OCI-M1 (cell line): ENCODE measurements around the gene JUND.
"Not testable (repeated sequence)": the region's sequence is repeated elsewhere in the genome, so short reads cannot be mapped to it uniquely, and the experiment has no call there.

Source experiments
- DNase-seq: peaks from one replicate; lab custom pipeline; 2025; lab: John Stamatoyannopoulos, UW

JUND gene

DNA sequence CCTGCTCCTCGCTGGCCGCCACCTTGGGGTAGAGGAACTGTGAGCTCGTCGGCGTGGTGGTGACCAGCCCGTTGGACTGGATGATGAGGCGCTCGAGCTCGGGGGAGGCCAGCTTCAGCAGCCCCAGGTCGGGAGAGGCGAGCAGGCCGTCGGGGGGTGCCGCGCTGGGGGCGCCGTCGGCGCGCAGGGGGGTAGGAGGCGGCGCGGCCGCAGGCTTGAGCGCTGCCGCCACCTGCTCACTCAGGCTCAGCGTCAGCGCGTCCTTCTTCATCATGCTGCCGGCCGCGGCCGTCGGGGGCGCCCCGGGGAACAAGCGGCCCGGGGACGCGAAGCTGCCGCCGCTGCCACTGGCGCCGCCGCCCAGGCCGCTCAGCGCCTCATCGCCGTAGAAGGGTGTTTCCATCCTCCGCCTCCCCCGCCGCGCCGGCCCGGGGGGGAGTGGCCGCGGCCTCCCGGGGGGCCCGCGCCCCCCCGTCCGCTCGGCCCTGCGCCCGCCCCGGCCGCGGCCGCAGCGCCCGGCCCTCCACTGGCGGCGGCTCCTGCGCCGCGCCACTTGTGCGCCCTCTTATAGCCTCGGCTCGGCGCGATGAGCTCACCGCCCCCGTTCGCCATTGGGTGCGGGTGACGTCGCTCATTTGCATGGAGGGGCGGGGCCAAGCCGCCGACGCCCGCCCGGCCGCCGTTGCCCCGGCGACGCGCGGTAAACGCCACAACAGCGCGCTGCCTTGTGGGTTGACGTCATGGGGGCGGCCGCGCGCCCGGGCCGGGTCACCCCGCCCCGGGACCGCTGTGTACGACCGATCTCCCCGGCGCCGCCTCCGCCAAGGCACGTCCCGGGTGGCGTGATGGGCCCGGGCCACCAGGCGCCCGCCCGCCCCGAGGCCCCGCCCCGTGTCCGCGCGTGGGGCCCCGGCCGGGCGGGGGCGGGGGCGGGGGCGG is at the start of gene JUND:
JUND (minus strand) TSS at position 541 of the 939 bp plus-strand sequence; CDS start at position 403, 138 bp downstream.
- peak; percentile 98 for DNase-seq

DNA sequence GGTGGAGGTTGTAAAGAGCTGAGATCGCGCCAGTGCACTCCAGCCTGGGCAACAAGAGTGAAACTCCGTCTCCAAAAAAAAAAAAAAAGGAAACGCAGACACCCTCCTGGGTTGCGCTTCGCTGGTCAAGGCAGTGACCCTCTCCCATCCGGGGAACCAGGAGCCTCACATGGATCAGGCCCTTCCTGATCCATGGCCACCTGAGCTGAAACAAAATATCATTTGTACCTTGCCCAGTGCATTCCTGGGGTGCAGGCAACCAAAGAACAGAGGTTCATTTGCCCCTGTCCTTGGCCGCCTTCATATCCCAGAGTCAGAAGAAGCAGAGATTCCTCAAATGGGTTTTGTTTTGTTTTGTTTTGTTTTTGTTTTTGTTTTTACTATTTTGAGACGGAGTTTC is 49.4 kb upstream of the JUND start:
- no peak for DNase-seq

DNA sequence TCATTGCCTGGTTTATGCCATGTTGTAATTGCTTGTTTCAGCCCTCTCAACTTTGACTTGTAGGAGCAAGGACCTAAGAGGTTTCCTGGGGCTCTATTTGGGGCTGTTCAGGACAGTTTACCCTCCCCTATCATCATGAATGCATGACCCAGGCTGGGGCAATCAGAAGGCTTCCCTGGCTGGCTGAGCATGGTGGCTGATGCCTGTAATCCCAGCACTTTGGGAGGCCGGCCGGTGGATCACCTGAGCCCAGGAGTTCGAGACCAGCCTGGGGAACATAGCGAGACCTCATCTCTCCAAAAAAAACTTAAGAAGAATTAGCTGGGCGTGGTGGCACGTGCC is 47.6 kb upstream of the JUND start:
- no peak for DNase-seq

DNA sequence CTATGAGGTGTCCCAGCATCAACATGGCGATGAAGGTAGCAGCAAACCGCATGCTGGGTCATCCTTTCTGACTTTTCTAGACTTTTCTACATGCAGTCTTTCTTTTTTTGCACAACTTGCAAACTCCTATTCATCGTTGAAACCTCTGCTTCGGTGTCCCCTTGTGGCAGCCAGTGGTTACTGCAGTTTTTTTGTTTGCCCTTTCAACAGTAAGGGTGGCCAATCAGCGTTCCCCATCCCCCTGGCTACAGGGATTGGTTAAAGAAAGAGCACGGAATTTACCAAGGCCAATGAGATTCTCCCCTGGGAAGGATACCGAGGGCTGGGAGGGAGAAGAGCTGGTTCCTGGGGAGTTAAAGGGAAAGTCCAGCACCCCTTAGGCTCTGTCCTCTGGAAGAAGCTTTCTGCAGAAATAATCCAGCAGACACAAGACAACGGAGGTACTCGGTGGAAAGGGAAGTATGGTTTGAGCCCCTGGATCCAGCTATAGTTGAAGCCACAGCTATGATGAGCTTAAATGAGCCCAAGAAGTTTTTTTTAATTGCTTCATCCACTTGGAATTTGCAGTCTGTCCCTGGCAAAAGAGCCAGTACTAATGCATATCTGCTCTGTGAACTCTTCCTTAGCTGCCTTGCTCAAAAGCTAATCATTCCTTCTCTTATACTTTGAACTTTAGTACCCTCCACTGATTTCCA is 47.1 kb upstream of the JUND start:
- peak; percentile 97 for DNase-seq

DNA sequence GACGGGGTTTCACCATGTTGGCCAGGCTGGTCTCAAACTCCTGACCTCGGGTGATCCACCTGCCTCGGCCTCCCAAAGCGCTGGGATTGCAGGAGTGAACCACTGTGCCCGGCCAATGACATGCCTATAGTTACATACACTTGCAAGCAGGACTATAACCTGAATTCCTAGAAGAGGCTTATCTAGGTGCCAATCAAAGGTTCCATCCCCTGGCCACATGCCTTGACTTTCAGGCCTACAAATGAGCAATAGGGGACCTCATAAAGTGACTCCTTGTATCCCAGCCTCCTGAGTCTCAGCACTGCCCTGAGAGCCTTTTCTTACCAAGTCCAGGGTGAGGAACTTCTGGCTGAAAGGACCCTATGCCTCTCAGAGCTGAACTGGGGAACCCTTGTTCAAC is 45.4 kb upstream of the JUND start:
- DNase-seq: no peak

DNA sequence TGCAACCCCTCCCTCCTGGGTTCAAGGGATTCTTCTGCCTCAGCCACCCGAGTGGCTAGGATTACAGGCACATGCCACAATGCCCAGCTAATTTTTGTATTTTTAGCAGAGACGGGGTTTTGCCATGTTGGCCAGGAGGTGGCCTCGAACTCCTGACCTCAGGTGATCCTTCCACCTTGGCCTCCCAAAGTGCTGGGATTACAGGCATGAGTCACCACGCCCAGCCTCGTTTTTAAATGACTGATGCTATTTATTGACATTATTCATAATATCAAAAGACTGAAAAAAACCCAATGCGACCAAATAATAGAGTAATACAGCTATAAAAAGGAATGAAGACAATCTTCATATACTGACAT is 42.9 kb upstream of the JUND start:
- DNase-seq: not testable (repeated sequence)

DNA sequence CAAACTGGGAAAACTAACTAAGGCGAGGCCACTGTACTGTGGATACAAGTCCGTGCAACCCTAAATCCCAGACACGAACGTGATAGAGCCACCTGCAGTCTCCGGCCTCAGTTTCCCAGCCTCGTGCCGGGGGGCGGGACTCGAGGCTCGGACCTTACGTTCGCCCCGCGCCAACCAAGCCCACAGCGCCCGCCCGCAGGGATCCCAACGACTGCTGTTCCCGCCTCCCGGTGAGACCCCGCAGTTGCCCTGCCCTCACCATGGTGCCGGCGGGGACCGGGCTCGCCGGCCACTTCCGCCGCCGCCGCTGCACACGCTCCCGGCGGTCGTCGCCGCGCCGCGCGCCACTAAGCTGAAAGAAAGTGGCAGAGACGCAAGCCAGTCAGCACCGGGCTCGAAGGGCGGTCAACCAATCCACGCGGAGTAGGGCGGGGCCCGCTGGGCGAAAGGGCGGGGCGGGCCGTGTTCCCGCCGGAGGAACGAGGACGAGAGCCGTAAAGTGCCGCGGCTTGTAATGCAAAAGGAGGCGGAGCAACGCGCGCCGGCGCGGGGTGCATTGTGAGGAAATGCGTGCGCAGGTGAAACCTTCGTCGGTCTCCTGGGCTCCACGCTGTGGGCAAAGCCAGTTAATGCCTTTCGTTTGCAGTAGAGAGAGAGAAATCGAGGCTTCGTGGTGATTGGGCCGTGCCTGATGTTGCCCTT is 41.5 kb upstream of the JUND start, which contains the start of gene LSM4:
LSM4 (minus strand) TSS at position 318 of the 702 bp plus-strand sequence; CDS start at position 262, 56 bp downstream.
- DNase-seq: peak; percentile 99

DNA sequence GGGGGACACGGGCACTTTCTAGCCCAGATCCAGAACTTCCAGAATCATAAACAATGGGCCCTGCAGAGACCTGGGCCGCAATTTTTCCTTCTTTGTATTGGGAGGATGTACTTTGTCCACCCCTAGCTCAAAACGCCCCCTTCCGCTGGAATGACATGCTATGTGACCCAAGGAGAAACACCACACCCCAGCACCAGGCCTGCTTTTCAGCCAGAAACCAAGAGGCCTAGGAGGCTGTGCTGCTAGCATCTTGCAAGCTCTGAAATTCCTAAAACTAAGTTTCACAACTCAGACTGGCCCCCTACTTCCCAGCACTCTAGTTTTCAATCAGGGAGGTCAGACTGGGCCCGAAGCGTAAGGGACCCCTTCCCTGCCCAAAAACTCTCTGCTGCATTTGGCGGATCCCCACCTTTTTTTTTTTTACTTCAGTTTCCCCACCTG is 40.9 kb upstream of the JUND start:
- peak; percentile 83 for DNase-seq

DNA sequence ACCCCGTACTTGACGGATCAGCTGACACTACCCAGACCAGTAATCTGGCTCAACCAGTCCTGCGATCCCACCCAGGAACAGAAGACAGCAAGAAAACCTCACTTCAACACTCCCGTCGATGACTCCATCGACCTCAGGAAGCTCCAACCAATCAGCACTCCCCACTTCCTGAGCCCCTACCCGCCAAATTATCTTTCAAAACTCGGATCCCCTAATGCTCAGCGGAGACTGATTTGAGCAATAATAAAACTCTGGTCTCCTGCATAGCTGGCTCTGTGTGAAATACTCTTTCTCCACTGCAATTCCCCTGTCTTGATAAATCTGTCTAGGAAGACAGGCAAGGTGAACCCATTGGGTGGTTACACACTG is 40.3 kb upstream of the JUND start:
- peak; percentile 62 for DNase-seq

DNA sequence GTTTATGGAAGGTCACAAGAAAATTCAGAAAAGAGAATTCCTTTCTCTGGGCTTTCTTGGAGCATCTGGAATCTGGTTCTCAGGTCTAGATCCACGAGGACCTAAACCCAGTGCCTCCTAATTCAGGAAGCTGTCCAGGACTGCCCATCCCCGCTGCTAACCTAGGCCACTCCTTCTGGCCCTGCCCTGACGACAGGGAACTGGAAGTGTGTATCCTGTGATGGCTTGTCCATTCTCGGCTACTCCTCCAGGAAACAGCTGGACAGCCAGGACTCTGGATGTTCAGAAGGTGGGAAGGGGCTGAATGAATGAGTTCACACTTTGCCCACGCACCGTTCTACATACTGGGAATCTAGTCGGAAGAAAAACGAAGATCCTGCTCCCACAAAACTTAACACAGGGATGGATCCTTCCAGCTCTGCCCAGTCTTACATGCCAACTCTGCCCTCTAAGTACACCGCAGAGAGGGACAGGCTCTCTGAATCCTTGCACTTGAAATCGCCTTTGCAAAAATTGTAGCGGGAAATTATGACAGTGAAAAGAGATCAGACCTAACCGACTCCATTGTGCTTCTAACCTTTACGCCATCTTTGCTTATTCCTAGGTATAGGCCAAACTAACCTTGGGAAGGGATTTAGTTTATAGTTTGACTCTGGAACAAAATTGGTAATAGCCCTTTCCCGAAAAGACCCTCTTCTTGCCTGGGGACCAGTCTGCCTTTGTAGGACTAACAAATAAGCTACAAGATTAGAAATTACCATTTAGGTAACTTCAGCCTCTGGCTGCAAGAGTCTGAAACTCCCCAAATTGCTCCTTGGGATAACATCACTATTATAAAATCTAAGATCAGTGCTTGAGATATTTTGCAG is 39.7 kb upstream of the JUND start:
- DNase-seq: no peak

DNA sequence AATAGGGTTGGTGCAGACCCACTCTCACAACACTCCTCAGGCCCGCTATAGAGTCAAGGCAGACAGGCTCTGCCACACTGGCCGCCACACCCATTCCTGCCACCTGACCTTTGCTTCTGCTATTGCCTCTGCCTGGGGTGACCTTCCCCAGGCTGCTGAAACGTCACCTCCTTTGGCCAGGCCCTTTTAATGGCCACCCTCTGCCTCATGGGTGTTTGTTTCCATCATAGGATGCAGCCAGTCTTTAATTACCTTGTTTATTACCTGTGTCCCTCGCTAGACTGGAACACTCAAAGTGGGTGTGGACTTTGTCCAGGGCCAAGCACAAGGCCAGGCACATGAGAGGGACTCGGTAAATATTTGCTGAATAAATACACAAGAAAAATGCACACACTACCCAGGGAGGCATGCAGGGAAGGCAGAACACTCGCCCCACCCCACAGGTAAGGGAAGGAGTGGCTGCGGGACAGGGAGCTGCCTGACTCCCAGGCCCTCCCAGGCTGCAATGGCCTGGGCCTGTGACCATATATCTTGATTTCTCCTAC is 38.2 kb upstream of the JUND start:
- no peak for DNase-seq

DNA sequence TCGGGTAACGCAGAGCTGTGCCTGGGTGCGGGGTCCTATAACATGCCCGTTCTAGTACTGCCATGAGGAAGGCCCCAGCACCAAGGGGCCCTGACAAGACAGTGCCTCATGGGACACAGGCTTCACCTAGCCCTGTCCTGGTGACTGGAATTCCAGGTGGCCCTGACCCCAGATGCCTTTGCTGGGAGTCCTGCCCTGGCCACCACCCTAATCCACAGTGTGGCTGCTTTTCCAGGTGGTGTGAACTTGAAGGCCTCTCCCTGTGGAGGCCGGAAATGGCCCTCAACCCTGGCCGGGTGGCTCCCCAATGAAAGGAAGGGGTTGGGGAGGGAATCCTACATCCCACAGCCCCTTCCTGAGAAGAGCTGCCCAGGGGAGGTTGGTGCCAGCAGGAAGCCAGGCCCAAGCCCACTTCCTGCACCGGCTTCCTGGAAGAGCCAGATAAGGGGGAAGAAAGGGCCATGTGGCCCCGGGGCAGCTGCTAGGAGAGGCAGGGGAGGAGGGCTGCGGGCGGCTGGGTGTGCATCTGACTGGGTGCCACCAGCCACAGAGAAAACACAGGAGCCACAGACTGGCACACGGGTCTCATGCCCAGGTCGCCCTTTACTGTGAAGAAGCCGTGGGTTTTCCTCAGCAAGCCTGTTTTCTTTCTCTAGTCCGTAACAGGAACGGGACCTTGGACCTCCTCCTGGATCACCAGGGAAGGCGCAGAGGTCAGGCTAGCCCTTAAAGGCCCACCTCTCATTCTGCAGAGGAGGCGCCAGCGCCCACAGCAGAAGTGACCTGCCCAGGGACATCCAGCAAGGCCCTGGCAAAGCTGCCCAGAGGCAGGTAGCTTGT is 36.8 kb upstream of the JUND start:
- peak; percentile 71 for DNase-seq

DNA sequence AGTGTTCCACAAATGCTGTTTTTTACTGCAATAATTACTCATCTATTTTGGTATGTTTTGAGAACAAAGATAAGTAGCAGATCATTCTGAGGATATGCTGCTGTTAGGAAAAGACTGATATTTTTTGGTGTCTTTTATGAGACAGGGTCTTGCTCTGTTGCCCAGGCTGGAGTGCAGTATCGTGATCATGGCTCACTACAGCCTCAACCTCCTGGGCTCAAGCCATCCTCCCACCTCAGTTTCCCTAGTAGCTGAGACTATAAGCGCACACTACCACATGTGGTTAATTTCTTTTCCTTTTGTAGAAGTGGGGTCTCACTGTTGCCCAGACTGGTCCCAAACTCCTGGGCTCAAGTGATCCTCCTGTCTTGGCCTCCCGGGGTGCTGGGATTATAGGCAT is 32.0 kb upstream of the JUND start:
- no peak for DNase-seq

DNA sequence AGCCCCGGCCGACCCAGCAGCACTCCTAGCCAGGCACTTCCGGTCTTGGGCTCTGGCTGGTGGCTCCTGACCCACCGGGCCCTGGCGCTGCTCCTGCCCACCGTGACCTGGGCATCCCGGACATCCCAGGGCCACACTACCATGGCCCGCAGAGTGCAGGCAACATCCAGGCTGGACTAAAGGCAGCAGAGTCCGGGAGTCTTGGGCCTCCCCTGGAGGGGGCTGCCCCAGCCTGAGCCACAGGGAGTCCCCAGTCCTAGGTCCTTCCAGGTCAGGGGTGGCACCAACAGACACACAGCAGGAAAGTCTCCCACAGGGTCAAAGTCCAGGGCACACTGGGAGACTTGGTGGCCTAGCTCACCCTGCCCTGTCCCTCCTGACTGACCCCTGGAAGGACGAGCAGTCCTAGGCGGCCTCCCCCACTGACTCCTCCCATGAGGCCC is 30.7 kb upstream of the JUND start:
- DNase-seq: no peak

DNA sequence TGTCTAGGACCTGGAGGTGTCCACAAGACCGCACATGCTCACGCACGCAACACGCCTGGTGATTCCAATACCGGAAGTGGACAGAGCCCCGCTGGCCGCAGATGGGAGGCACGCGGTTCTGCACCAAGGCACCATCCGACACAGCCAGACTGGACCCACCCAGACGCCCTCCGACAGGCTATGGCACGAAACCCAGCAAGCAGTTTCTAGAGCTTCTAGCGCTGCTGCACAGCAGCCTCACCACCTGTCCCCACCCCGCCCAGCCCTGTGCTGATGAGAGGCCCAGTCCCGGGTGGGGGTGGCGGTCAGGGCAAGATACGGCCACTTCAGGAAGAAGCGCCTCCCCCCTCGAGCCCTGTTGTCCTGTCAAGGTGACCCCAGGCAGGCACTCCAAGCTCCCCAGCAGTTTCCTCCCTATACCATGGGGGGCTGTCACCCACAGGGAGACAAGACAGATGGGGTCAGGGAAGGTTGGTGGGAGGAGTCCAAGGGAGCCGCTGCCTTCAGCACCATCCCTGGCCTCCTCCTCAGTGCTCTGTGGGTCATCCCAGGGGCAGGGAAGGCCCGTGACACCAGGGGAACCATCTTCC is 30.2 kb upstream of the JUND start:
- no peak for DNase-seq

DNA sequence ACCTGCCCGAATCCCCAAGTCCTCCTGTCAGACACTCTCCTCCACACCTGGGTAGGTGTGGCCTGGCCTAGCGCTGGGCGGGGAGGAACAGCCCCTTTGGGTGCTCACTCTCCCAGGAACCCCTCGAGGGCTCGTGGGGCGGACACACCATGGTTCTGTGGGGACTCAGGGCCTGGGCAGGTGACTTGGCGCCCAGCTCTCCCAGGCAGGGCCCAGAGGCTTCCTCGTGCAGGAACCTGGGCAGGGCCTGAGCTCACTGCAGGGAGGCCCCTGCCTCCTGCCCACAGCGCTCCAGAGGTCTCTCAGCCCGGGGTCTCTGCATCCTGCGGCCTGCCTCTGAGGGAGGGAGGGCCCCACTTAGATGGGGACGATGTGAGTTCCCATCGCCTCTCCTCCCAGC is 29.5 kb upstream of the JUND start:
- DNase-seq: no peak

DNA sequence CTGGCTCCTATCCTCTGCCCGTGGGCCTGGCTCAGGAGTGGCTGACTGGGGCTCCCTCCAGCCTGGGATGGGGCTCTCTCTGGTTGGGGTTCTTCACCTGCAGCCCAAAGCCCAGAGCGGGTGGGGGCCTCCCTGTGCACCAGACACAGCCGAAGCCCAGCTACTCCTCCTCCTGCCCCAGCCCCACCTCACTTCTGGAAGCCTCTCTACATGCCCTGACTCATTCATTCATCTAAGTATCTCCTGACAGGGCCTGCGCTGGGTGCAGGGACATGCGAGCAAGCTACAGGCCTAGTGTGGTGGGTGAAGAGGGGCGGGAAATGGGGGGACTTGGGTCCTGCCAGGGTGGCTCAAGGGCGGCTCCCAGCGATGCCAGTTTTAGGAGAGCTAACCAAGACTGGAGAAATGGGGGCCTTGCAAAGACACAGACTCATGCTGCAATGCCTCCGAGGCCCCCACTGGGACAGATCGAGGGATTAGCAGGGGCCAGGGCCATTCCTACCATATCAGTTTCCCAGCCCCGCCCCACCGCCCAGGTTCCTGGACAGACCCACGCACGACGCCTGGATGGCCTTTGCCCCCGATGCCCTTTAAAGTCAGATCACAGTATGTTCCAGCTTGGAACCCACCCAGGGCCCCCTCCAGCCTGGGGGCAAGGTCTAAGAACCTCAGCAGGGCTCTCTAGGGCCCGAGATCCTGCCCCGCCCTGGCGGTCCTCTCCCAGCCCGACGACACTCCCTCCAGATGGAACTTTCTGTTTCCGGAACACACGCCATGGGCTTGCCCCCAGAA is 28.9 kb upstream of the JUND start:
- no peak for DNase-seq

DNA sequence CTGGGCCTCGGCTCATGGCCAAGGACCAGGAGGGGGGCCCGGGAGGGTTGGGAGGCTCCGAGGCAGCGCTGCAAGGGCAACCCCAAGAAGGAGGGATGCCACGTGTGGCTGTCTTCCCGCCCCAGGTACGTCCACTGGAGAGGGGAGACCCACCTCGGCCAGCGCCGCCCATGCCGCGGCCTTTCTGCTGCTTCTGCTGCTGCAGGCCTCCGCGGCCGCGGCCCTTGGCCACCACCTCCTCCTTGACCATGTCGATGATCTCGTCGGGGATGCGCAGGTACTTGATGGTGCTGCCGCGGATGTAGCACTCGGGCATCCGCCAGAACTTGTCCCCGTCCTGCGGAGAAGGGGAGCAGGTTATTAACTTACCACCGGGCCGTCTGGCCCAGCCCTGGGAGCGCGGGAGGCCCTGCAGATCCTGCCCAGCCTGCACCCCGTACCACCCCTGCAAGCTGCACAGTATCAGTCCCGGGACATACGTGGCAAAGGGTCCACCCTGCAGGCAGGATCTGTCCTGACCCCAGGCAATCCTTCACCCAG is 28.2 kb upstream of the JUND start:
- DNase-seq: no peak

DNA sequence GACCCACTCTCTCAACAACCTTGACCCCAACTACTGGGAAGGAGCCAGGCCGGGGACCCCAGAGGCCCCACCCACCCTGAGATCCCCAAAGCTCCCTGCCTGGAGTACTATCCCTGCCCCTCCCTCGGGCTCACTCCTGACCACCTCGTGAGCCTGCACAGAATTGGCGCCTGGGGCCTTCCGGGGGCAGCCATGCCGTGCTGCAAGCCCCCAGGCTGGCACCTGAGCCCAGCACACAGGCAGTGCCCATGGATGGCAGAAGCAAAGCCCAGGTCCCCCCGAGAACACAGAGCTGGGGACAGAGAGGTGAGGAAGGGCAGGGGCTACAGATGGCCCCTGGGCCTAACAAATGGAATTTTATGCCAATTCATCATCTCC is 27.5 kb upstream of the JUND start:
- DNase-seq: no peak
